MM.1S (cell line): ENCODE data around the gene SLFN13.
"Not testable (repeated sequence)": the region's sequence is repeated elsewhere in the genome, so short reads cannot be mapped to it uniquely, and the experiment has no call there.

Experiments used
- CTCF ChIP-seq: fragments of 300-600 bp; sonication (generic); IDR thresholded peaks from 2 replicates; pipeline ENCODE4 v1.5.1; 2016; ENCODE audit warnings: antibody characterized with exemption, low read length, mixed read lengths
- EZH2 ChIP-seq: fragments of 300-600 bp; sonication (generic); optimal IDR thresholded peaks from 2 replicates; pipeline ENCODE3; 2017; ENCODE audit warnings: low read depth, mild to moderate bottlenecking, antibody characterized with exemption, low read length, mixed read lengths

- not testable (repeated sequence) for TF ChIP-seq CTCF, EZH2
These were observed 5.5 kb upstream of the SLFN13 start for GRCh38 chr17:35454035-35454434.
